ENCODE measurements around the gene IRX3. TPM values are rescaled to one million over a fixed set of nuclear protein-coding genes. Genes with fewer than 3 reads are reported as not detected.

IRX3 gene
- total RNA-seq, 1 experiment from 2014 or later: not detected

- no peak overlapping the region for H2AFZ ChIP-seq (ENCODE audit: low read length)
- H3K4me3 ChIP-seq (ENCODE audit: low read length): no peak overlapping the region
- no peaks in the 10 kb centered on the region for H3K9me3 ChIP-seq (ENCODE audit: low read length)
- H4K20me1 ChIP-seq (ENCODE audit: insufficient read depth, low read depth, low read length): no peaks in the 10 kb centered on the region
- no peak overlapping the region for H3K9ac ChIP-seq (ENCODE audit: low read length)
- H3K4me2 ChIP-seq (ENCODE audit: low read depth, low read length, poor library complexity, severe bottlenecking): no peak overlapping the region
- H3K4me1 ChIP-seq (ENCODE audit: low read length): no peaks in the 10 kb centered on the region
- no peaks in the 10 kb centered on the region for H3K9me2 ChIP-seq (replicated peaks; ENCODE audit: insufficient read depth, low read length)
- DNase-seq: no peak
- H3K36me3 ChIP-seq (ENCODE audit: insufficient read depth, low read length): no peaks in the 10 kb centered on the region
- no peaks in the 10 kb centered on the region for H3K27me3 ChIP-seq (ENCODE audit: low read length)
- H3K27ac ChIP-seq (ENCODE audit: low read length): no peak overlapping the region
- H3K79me2 ChIP-seq (ENCODE audit: low read length): no peaks in the 10 kb centered on the region
These were observed 2.8 kb downstream of the IRX3 start for GRCh38 chr16:54283725-54284318.

- no peaks in the 10 kb centered on the region for H3K4me1 ChIP-seq (ENCODE audit: low read length)
- no peak overlapping the region for H3K9ac ChIP-seq (ENCODE audit: low read length)
- H2AFZ ChIP-seq (ENCODE audit: low read length): no peak overlapping the region
- no peaks in the 10 kb centered on the region for H3K27me3 ChIP-seq (ENCODE audit: low read length)
- no peaks in the 10 kb centered on the region for H3K79me2 ChIP-seq (ENCODE audit: low read length)
- no peak overlapping the region for H3K4me2 ChIP-seq (ENCODE audit: low read depth, low read length, poor library complexity, severe bottlenecking)
- no peaks in the 10 kb centered on the region for H3K36me3 ChIP-seq (ENCODE audit: insufficient read depth, low read length)
- H3K9me3 ChIP-seq (ENCODE audit: low read length): no peaks in the 10 kb centered on the region
- H4K20me1 ChIP-seq (ENCODE audit: insufficient read depth, low read depth, low read length): no peaks in the 10 kb centered on the region
- no peaks in the 10 kb centered on the region for H3K9me2 ChIP-seq (replicated peaks; ENCODE audit: insufficient read depth, low read length)
- no peak overlapping the region for H3K4me3 ChIP-seq (ENCODE audit: low read length)
- DNase-seq: no peak
- H3K27ac ChIP-seq (ENCODE audit: low read length): no peak overlapping the region
These were observed 3.5 kb downstream of the IRX3 start for GRCh38 chr16:54282928-54283724.

GRCh38 chr16:54282202-54282927, 4.2 kb downstream of the IRX3 start:
- DNase-seq: no peak
- no peaks in the 10 kb centered on the region for H3K4me1 ChIP-seq (ENCODE audit: low read length)
- no peak overlapping the region for H3K9ac ChIP-seq (ENCODE audit: low read length)
- no peaks in the 10 kb centered on the region for H4K20me1 ChIP-seq (ENCODE audit: insufficient read depth, low read depth, low read length)
- H3K4me2 ChIP-seq (ENCODE audit: low read depth, low read length, poor library complexity, severe bottlenecking): no peak overlapping the region
- H3K27ac ChIP-seq (ENCODE audit: low read length): no peak overlapping the region
- no peak overlapping the region for H2AFZ ChIP-seq (ENCODE audit: low read length)
- H3K9me2 ChIP-seq (replicated peaks; ENCODE audit: insufficient read depth, low read length): no peaks in the 10 kb centered on the region
- no peak overlapping the region for H3K4me3 ChIP-seq (ENCODE audit: low read length)
- H3K36me3 ChIP-seq (ENCODE audit: insufficient read depth, low read length): no peaks in the 10 kb centered on the region
- no peaks in the 10 kb centered on the region for H3K79me2 ChIP-seq (ENCODE audit: low read length)
- no peaks in the 10 kb centered on the region for H3K9me3 ChIP-seq (ENCODE audit: low read length)
- H3K27me3 ChIP-seq (ENCODE audit: low read length): no peaks in the 10 kb centered on the region

GRCh38 chr16:54281535-54282201, 4.9 kb downstream of the IRX3 start:
- H3K4me3 ChIP-seq (ENCODE audit: low read length): no peak overlapping the region
- H3K36me3 ChIP-seq (ENCODE audit: insufficient read depth, low read length): no peaks in the 10 kb centered on the region
- H3K9ac ChIP-seq (ENCODE audit: low read length): no peak overlapping the region
- H3K27ac ChIP-seq (ENCODE audit: low read length): no peak overlapping the region
- no peaks in the 10 kb centered on the region for H3K4me1 ChIP-seq (ENCODE audit: low read length)
- H3K79me2 ChIP-seq (ENCODE audit: low read length): no peaks in the 10 kb centered on the region
- no peaks in the 10 kb centered on the region for H3K9me3 ChIP-seq (ENCODE audit: low read length)
- no peaks in the 10 kb centered on the region for H4K20me1 ChIP-seq (ENCODE audit: insufficient read depth, low read depth, low read length)
- no peak overlapping the region for H3K4me2 ChIP-seq (ENCODE audit: low read depth, low read length, poor library complexity, severe bottlenecking)
- DNase-seq: no peak
- no peaks in the 10 kb centered on the region for H3K27me3 ChIP-seq (ENCODE audit: low read length)
- H2AFZ ChIP-seq (ENCODE audit: low read length): no peak overlapping the region
- H3K9me2 ChIP-seq (replicated peaks; ENCODE audit: insufficient read depth, low read length): no peaks in the 10 kb centered on the region

- H3K27me3 ChIP-seq (ENCODE audit: low read length): no peaks in the 10 kb centered on the region
These were observed 5.8 kb downstream of the IRX3 start for GRCh38 chr16:54280751-54281150.

GRCh38 chr16:54277845-54278703, 8.5 kb downstream of the IRX3 start:
- Histone ChIP-seq H3K79me2 (ENCODE audit: low read length) (no peaks in the 10 kb centered on the region), H2AFZ (ENCODE audit: low read length) (no peak overlapping the region), H3K9me2 (replicated peaks; ENCODE audit: insufficient read depth, low read length) (no peaks in the 10 kb centered on the region), H3K27ac (ENCODE audit: low read length) (no peak overlapping the region), H3K9ac (ENCODE audit: low read length) (no peak overlapping the region), H3K36me3 (ENCODE audit: insufficient read depth, low read length) (no peaks in the 10 kb centered on the region), H3K9me3 (ENCODE audit: low read length) (no peaks in the 10 kb centered on the region), H3K4me1 (ENCODE audit: low read length) (peaks cover 7% of the 10 kb centered on the region), H4K20me1 (ENCODE audit: insufficient read depth, low read depth, low read length) (no peaks in the 10 kb centered on the region), H3K4me2 (ENCODE audit: low read depth, low read length, poor library complexity, severe bottlenecking) (no peak overlapping the region), H3K4me3 (ENCODE audit: low read length) (no peak overlapping the region), H3K27me3 (ENCODE audit: low read length) (no peaks in the 10 kb centered on the region)
- no peak for DNase-seq

More at GRCh38 chr16:54280751-54281150, 5.8 kb downstream of the IRX3 start:
- Histone ChIP-seq H2AFZ (ENCODE audit: low read length) (no peak overlapping the region), H3K9me2 (replicated peaks; ENCODE audit: insufficient read depth, low read length) (no peaks in the 10 kb centered on the region), H3K9me3 (ENCODE audit: low read length) (no peaks in the 10 kb centered on the region), H4K20me1 (ENCODE audit: insufficient read depth, low read depth, low read length) (no peaks in the 10 kb centered on the region), H3K36me3 (ENCODE audit: insufficient read depth, low read length) (no peaks in the 10 kb centered on the region), H3K4me3 (ENCODE audit: low read length) (no peak overlapping the region), H3K79me2 (ENCODE audit: low read length) (no peaks in the 10 kb centered on the region), H3K4me1 (ENCODE audit: low read length) (peaks cover 6% of the 10 kb centered on the region), H3K27ac (ENCODE audit: low read length) (no peak overlapping the region), H3K9ac (ENCODE audit: low read length) (no peak overlapping the region), H3K4me2 (ENCODE audit: low read depth, low read length, poor library complexity, severe bottlenecking) (no peak overlapping the region)
- no peak for DNase-seq

GRCh38 chr16:54275956-54276355, 10.6 kb downstream of the IRX3 start:
- no peak overlapping the region for H3K9ac ChIP-seq (ENCODE audit: low read length)
- H3K9me2 ChIP-seq (replicated peaks; ENCODE audit: insufficient read depth, low read length): no peaks in the 10 kb centered on the region
- no peaks in the 10 kb centered on the region for H3K36me3 ChIP-seq (ENCODE audit: insufficient read depth, low read length)
- no peaks in the 10 kb centered on the region for H3K27me3 ChIP-seq (ENCODE audit: low read length)
- H2AFZ ChIP-seq (ENCODE audit: low read length): no peak overlapping the region
- no peak overlapping the region for H3K4me2 ChIP-seq (ENCODE audit: low read depth, low read length, poor library complexity, severe bottlenecking)
- no peaks in the 10 kb centered on the region for H3K9me3 ChIP-seq (ENCODE audit: low read length)
- no peak overlapping the region for H3K27ac ChIP-seq (ENCODE audit: low read length)
- peaks cover 7% of the 10 kb centered on the region for H3K4me1 ChIP-seq (ENCODE audit: low read length)
- H4K20me1 ChIP-seq (ENCODE audit: insufficient read depth, low read depth, low read length): no peaks in the 10 kb centered on the region
- no peaks in the 10 kb centered on the region for H3K79me2 ChIP-seq (ENCODE audit: low read length)
- H3K4me3 ChIP-seq (ENCODE audit: low read length): no peak overlapping the region
- peak; percentile 53 for DNase-seq
